ENCODE measurements around the gene SLC7A4.

DNA sequence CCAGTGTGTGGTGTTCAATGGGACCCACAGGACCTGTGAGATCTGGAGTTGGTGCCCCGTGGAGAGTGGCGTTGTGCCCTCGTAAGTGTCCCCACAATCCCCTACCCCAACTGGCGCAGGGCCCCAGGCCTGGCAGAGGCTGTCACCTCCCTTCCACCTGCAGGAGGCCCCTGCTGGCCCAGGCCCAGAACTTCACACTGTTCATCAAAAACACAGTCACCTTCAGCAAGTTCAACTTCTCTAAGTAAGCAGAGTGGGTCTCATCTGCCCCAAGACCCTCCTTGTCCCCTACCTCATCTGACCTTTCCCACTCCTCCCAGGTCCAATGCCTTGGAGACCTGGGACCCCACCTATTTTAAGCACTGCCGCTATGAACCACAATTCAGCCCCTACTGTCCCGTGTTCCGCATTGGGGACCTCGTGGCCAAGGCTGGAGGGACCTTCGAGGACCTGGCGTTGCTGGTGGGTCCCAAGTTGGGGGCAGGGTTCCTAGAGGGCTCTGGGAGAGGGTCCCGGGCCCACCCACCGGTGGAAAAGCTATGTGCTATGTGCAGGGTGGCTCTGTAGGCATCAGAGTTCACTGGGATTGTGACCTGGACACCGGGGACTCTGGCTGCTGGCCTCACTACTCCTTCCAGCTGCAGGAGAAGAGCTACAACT lies 9.3 kb downstream of the SLC7A4 start:
- TF ChIP-seq, protein P1, sequence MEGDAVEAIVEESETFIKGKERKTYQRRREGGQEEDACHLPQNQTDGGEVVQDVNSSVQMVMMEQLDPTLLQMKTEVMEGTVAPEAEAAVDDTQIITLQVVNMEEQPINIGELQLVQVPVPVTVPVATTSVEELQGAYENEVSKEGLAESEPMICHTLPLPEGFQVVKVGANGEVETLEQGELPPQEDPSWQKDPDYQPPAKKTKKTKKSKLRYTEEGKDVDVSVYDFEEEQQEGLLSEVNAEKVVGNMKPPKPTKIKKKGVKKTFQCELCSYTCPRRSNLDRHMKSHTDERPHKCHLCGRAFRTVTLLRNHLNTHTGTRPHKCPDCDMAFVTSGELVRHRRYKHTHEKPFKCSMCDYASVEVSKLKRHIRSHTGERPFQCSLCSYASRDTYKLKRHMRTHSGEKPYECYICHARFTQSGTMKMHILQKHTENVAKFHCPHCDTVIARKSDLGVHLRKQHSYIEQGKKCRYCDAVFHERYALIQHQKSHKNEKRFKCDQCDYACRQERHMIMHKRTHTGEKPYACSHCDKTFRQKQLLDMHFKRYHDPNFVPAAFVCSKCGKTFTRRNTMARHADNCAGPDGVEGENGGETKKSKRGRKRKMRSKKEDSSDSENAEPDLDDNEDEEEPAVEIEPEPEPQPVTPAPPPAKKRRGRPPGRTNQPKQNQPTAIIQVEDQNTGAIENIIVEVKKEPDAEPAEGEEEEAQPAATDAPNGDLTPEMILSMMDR (IDR thresholded peaks at IDR 0.05), result no peak
- TF ChIP-seq EP300 (IDR thresholded peaks at IDR 0.05; ENCODE audit: low read depth) (no peak), POLR2A (IDR thresholded peaks at IDR 0.05) (no peak), POLR2AphosphoS5 (IDR thresholded peaks at IDR 0.05) (no peak)

Measured in transverse colon (tissue), 4 donors.